Neural crest cell (in vitro differentiated cells): ENCODE measurements around the gene CARNS1. TPM values are rescaled to one million over a fixed set of nuclear protein-coding genes. Genes with fewer than 3 reads are reported as not detected.
A peak's percentile ranks its signal among the peaks of the same experiment; 100 is the strongest.

Experiments used
- DNase-seq: peaks from one replicate; pipeline ENCODE4 v3.0.0; 2021; ENCODE audit warnings: low read depth, mixed read lengths, low spot score
- H3K27ac Mint-ChIP-seq: one replicate; pipeline ENCODE4 v1.8.0; 2021; ENCODE audit warnings: mild to moderate bottlenecking, mixed read lengths; ENCODE audit not compliant: unreplicated experiment
- H3K27me3 Mint-ChIP-seq: 2 replicates; pipeline ENCODE4 v1.8.0; 2021; ENCODE audit warnings: low read depth, mild to moderate bottlenecking, mixed read lengths
- H3K36me3 Mint-ChIP-seq: 2 replicates; pipeline ENCODE4 v1.8.0; 2021; ENCODE audit warnings: low read depth, mild to moderate bottlenecking, mixed read lengths
- H3K4me1 Mint-ChIP-seq: 2 replicates; pipeline ENCODE4 v1.8.0; 2021; ENCODE audit warnings: mixed read lengths
- H3K4me3 Mint-ChIP-seq: one replicate; pipeline ENCODE4 v1.8.0; 2021; ENCODE audit warnings: mild to moderate bottlenecking, mixed read lengths
- H3K9me3 Mint-ChIP-seq: 2 replicates; pipeline ENCODE4 v1.8.0; 2021; ENCODE audit warnings: mixed read lengths
- CTCF ChIP-seq: fragments of 200-600 bp; sonication (generic); conservative IDR thresholded peaks from 2 replicates; pipeline ENCODE4 v1.5.0; 2021; ENCODE audit warnings: antibody characterized with exemption, mild to moderate bottlenecking
- total RNA-seq: library from RNA; stranded (reverse); gene quantifications from 2 replicates; pipeline ENCODE4 v1.2.1, GENCODE V29; 2021

The CARNS1 gene
- total RNA-seq, 1 donor from 2014 or later: 0.12 TPM

- Mint-ChIP-seq H3K27ac (no peak overlapping the region), H3K4me1 (peaks cover 23% of the 10 kb centered on the region), H3K36me3 (no peaks in the 10 kb centered on the region), H3K4me3 (peak overlapping the region; percentile 75), H3K9me3 (no peaks in the 10 kb centered on the region), H3K27me3 (peaks cover 36% of the 10 kb centered on the region)
- no peak for DNase-seq
- TF ChIP-seq CTCF: no peak
Measured at GRCh38 chr11:67387518-67387917, 28.0 kb upstream of the CARNS1 start.

- H3K36me3 Mint-ChIP-seq: no peaks in the 10 kb centered on the region
- TF ChIP-seq CTCF: peak; percentile 64
- peak overlapping the region; percentile 1 for H3K27ac Mint-ChIP-seq
- H3K9me3 Mint-ChIP-seq: no peaks in the 10 kb centered on the region
- H3K4me3 Mint-ChIP-seq: peak overlapping the region; percentile 90
- H3K4me1 Mint-ChIP-seq: peaks cover 29% of the 10 kb centered on the region
- peaks cover 33% of the 10 kb centered on the region for H3K27me3 Mint-ChIP-seq
- DNase-seq: peak; percentile 64
Measured at GRCh38 chr11:67389477-67389876, 26.0 kb upstream of the CARNS1 start.

GRCh38 chr11:67390947-67391303, 24.6 kb upstream of the CARNS1 start:
- peak overlapping the region; percentile 92 for H3K27ac Mint-ChIP-seq
- H3K9me3 Mint-ChIP-seq: no peaks in the 10 kb centered on the region
- TF ChIP-seq CTCF: no peak
- no peak for DNase-seq
- peak overlapping the region; percentile 93 for H3K4me3 Mint-ChIP-seq
- H3K36me3 Mint-ChIP-seq: no peaks in the 10 kb centered on the region
- H3K4me1 Mint-ChIP-seq: peaks cover 29% of the 10 kb centered on the region
- H3K27me3 Mint-ChIP-seq: peaks cover 18% of the 10 kb centered on the region

GRCh38 chr11:67391304-67392182, 23.9 kb upstream of the CARNS1 start, which contains the start of gene RAD9A:
Gene RAD9A, plus strand, starts transcription at chr11:67391986. Its CDS starts 59 bp downstream, at chr11:67392045.
- Mint-ChIP-seq H3K9me3 (no peaks in the 10 kb centered on the region), H3K4me1 (peaks cover 29% of the 10 kb centered on the region), H3K27me3 (peaks cover 17% of the 10 kb centered on the region), H3K27ac (peak within 1 kb of the TSS; percentile 92), H3K36me3 (no peaks in the 10 kb centered on the region), H3K4me3 (peak within 1 kb of the TSS; percentile 93)
- no peak for TF ChIP-seq CTCF
- DNase-seq: peak; percentile 85

GRCh38 chr11:67392183-67392715, 23.2 kb upstream of the CARNS1 start:
- Mint-ChIP-seq H3K9me3 (no peaks in the 10 kb centered on the region), H3K4me1 (peaks cover 29% of the 10 kb centered on the region), H3K36me3 (no peaks in the 10 kb centered on the region), H3K27ac (peak overlapping the region; percentile 81), H3K4me3 (peak overlapping the region; percentile 93), H3K27me3 (peaks cover 14% of the 10 kb centered on the region)
- no peak for TF ChIP-seq CTCF
- peak; percentile 28 for DNase-seq
